Hepatocyte (in vitro differentiated cells): ENCODE measurements around the gene TAX1BP3. TPM values are rescaled to one million over a fixed set of nuclear protein-coding genes. Genes with fewer than 3 reads are reported as not detected.
A peak's percentile ranks its signal among the peaks of the same experiment; 100 is the strongest.

Experiments used
- DNase-seq: peaks from one replicate; pipeline ENCODE4 v3.0.0-alpha.2; 2016; ENCODE audit warnings: low spot score
- H2AFZ ChIP-seq: fragments of 200-600 bp; sonication (generic); 2 replicates; pipeline ENCODE4 v1.6.0; 2016; ENCODE audit warnings: antibody characterized with exemption, mild to moderate bottlenecking
- H3K27ac ChIP-seq: fragments of 200-600 bp; sonication (generic); 2 replicates; pipeline ENCODE4 v1.5.1; 2016; ENCODE audit warnings: mild to moderate bottlenecking
- H3K27me3 ChIP-seq: fragments of 200-600 bp; sonication (generic); 2 replicates; pipeline ENCODE4 v1.6.1; 2016
- H3K36me3 ChIP-seq: fragments of 200-600 bp; sonication (generic); replicated peaks from 2 replicates; pipeline ENCODE4 v1.5.1; 2016; ENCODE audit warnings: low read depth; ENCODE audit not compliant: insufficient read depth
- H3K4me1 ChIP-seq: fragments of 200-600 bp; sonication (generic); 2 replicates; pipeline ENCODE4 v1.5.1; 2016; ENCODE audit warnings: mild to moderate bottlenecking, moderate library complexity; ENCODE audit not compliant: insufficient read depth
- H3K4me2 ChIP-seq: fragments of 200-600 bp; sonication (generic); 2 replicates; pipeline ENCODE4 v1.6.0; 2016
- H3K4me3 ChIP-seq: fragments of 200-600 bp; sonication (generic); 2 replicates; pipeline ENCODE4 v1.5.1; 2016; ENCODE audit warnings: mild to moderate bottlenecking
- H3K79me2 ChIP-seq: fragments of 200-600 bp; sonication (generic); 2 replicates; pipeline ENCODE4 v1.6.0; 2017; ENCODE audit warnings: mild to moderate bottlenecking
- H3K9me2 ChIP-seq: fragments of 200-600 bp; sonication (generic); replicated peaks from 2 replicates; pipeline ENCODE4 v1.6.0; 2017; ENCODE audit warnings: mild to moderate bottlenecking; ENCODE audit not compliant: insufficient read depth
- H3K9me3 ChIP-seq: fragments of 200-600 bp; sonication (generic); 2 replicates; pipeline ENCODE4 v1.5.1; 2016; ENCODE audit warnings: low read depth, mild to moderate bottlenecking
- H4K20me1 ChIP-seq: fragments of 200-600 bp; sonication (generic); 2 replicates; pipeline ENCODE4 v1.6.0; 2016; ENCODE audit warnings: mild to moderate bottlenecking; ENCODE audit not compliant: insufficient read depth, poor library complexity, severe bottlenecking
- EZH2 ChIP-seq: fragments of 200-600 bp; sonication (generic); IDR thresholded peaks from 2 replicates; pipeline ENCODE4 v1.6.1; 2016; ENCODE audit warnings: antibody characterized with exemption, mild to moderate bottlenecking, borderline replicate concordance
- EZH2phosphoT487 ChIP-seq: fragments of 200-600 bp; sonication (generic); IDR thresholded peaks from one replicate; pipeline ENCODE4 v1.6.1; 2018; ENCODE audit warnings: antibody characterized with exemption, mild to moderate bottlenecking, low read depth, moderate library complexity; ENCODE audit not compliant: unreplicated experiment, severe bottlenecking
- WGBS: methylation state at CpG from one replicate; pipeline ENCODE4 v1.1.6; 2016; ENCODE audit warnings: low lambda C conversion rate; ENCODE audit errors: missing lambda C conversion rate; 5-methylcytosine and 5-hydroxymethylcytosine counted together
- polyA plus RNA-seq: library from polyadenylated mRNA; unstranded; fragments of >200 nt; fragmentation: Nextera tagmentation; extraction: Ambion mirVana; gene quantifications from 2 replicates; pipeline ENCODE4 v1.2.1, GENCODE V29; 2016
- total RNA-seq: library from RNA; depleted of rRNA; stranded (reverse); fragments of >200 nt; gene quantifications from 2 replicates; pipeline ENCODE4 v1.2.3, GENCODE V29; 2014
- TF ChIP-seq, protein P1 (sequence below): fragments of 200-600 bp; sonication (generic); IDR thresholded peaks from 2 replicates; pipeline ENCODE4 v1.5.1; 2016; ENCODE audit warnings: antibody characterized with exemption, mild to moderate bottlenecking; ENCODE audit not compliant: poor library complexity

The TAX1BP3 gene
- total and polyA plus RNA-seq, 2 experiments from 2014 or later: 218 to 357 TPM

- Histone ChIP-seq H2AFZ (peak within 1 kb of the TSS; percentile 51), H3K4me1 (peaks cover 5% of the 10 kb centered on the region), H3K36me3 (no peaks in the 10 kb centered on the region), H3K9me2 (no peaks in the 10 kb centered on the region), H3K4me3 (peak within 1 kb of the TSS; percentile 17), H3K79me2 (no peaks in the 10 kb centered on the region), H4K20me1 (no peaks in the 10 kb centered on the region), H3K4me2 (peak within 1 kb of the TSS; percentile 97), H3K9me3 (no peaks in the 10 kb centered on the region), H3K27ac (no peak within 1 kb of the TSS), H3K27me3 (peaks cover 52% of the 10 kb centered on the region)
- peak; percentile 39 for DNase-seq
- peak; percentile 76 for TF ChIP-seq EZH2
- TF ChIP-seq, protein P1, sequence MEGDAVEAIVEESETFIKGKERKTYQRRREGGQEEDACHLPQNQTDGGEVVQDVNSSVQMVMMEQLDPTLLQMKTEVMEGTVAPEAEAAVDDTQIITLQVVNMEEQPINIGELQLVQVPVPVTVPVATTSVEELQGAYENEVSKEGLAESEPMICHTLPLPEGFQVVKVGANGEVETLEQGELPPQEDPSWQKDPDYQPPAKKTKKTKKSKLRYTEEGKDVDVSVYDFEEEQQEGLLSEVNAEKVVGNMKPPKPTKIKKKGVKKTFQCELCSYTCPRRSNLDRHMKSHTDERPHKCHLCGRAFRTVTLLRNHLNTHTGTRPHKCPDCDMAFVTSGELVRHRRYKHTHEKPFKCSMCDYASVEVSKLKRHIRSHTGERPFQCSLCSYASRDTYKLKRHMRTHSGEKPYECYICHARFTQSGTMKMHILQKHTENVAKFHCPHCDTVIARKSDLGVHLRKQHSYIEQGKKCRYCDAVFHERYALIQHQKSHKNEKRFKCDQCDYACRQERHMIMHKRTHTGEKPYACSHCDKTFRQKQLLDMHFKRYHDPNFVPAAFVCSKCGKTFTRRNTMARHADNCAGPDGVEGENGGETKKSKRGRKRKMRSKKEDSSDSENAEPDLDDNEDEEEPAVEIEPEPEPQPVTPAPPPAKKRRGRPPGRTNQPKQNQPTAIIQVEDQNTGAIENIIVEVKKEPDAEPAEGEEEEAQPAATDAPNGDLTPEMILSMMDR: no peak
- 3% methylated on average over 30 of the region's 65 CpGs for whole genome bisulfite sequencing
Measured at GRCh38 chr17:3695723-3696411, 27.5 kb upstream of the TAX1BP3 start, which contains the start of gene P2RX5. P2RX5 (minus strand) TSS chr17:3696155; CDS start chr17:3696005, 150 bp downstream.

DNA sequence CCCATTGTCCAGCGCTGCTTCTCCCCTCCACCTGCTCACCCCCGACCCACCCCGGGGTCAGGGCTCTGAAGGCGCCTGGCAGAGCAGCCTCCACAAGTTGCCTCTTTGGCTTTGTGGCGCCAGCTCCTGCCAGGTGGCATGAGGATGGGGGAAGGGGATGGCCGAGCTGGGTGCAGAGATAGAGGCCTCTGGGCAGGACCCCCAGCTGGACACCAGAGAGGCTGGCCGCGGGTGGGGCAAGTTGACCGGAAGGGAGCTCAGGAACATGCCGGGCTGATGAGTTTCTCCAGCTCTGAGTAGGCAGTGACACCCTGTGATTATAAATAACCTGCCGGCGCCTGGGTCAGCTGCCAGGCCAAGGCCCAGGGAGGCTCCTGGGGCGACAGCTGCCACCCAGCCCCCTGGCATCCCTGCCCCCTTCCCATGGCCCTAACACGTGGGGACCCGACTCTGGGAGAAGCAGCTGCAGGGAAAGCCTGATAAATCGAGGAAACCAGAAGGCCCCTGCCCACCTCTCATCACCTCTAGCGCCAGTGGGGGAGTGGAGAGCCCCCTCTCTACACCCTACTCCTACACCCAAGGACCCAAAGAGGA, 26.8 kb upstream of the TAX1BP3 start:
- TF ChIP-seq EZH2 (no peak), EZH2phosphoT487 (no peak)
- TF ChIP-seq, protein P1: no peak
- Histone ChIP-seq H4K20me1 (no peaks in the 10 kb centered on the region), H3K79me2 (no peaks in the 10 kb centered on the region), H3K4me1 (peaks cover 5% of the 10 kb centered on the region), H3K9me3 (no peaks in the 10 kb centered on the region), H3K36me3 (no peaks in the 10 kb centered on the region), H3K4me3 (no peak overlapping the region), H3K27me3 (peaks cover 52% of the 10 kb centered on the region), H2AFZ (no peak overlapping the region), H3K9me2 (no peaks in the 10 kb centered on the region), H3K27ac (no peak overlapping the region), H3K4me2 (peak overlapping the region; percentile 97)
- no peak for DNase-seq
- 48% methylated on average over 12 of the region's 17 CpGs for WGBS

GRCh38 chr17:3693829-3694231, 25.5 kb upstream of the TAX1BP3 start:
- WGBS: 87% methylated on average over 9 of the region's 9 CpGs
- H3K79me2 ChIP-seq: no peaks in the 10 kb centered on the region
- no peaks in the 10 kb centered on the region for H4K20me1 ChIP-seq
- peaks cover 52% of the 10 kb centered on the region for H3K27me3 ChIP-seq
- H3K9me3 ChIP-seq: no peaks in the 10 kb centered on the region
- H3K27ac ChIP-seq: no peak overlapping the region
- H2AFZ ChIP-seq: no peak overlapping the region
- no peaks in the 10 kb centered on the region for H3K36me3 ChIP-seq
- no peaks in the 10 kb centered on the region for H3K9me2 ChIP-seq
- no peak overlapping the region for H3K4me2 ChIP-seq
- TF ChIP-seq EZH2 (no peak), EZH2phosphoT487 (no peak)
- TF ChIP-seq, protein P1: no peak
- H3K4me1 ChIP-seq: peaks cover 5% of the 10 kb centered on the region
- no peak for DNase-seq
- no peak overlapping the region for H3K4me3 ChIP-seq
